IPS DF 4.7 (cell line): ENCODE measurements around the gene HACD4.
"Not testable (repeated sequence)": the region's sequence is repeated elsewhere in the genome, so short reads cannot be mapped to it uniquely, and the experiment has no call there.

Experiments used
- DNase-seq: peaks from one replicate; pipeline ENCODE4 v3.0.0-alpha.2; 2013; ENCODE audit warnings: low spot score; ENCODE audit errors: extremely low read depth

HACD4 gene

DNA sequence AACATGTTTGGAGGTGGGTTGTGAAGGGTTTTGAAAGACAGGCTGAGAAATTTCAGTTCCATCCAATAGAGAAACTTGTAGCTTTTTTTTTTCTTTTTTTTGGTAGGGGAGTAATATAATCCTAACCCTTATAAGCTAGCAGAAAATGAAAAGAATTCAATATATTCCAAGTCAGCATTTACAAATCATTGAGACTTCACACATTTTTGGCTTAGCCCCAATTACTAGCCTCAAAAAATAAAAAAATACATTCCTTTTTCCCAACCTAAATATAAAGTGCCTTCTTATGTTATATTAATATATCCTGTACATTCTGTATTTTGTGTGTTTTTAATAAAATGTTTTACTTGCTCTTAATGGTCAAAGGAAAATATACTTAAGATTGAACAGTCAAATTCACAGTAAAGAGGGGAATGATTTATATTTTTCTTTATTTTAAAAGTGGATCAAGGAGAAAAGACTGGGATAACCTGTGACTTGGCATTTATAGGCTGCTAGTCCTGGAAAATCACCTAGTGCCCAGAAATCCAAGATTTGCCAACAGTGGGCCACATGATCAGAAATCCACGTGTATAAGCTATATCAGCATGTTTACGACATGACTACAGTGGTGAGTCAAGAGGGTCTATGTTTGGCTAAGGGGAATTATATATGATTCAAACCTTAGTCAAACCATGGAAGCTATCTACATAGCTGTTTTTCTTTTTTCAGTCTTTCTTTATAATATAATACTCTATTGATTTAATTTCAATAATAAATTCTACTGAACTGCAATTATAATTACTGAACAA, 14.5 kb downstream of the HACD4 start:
- DNase-seq: no peak

DNA sequence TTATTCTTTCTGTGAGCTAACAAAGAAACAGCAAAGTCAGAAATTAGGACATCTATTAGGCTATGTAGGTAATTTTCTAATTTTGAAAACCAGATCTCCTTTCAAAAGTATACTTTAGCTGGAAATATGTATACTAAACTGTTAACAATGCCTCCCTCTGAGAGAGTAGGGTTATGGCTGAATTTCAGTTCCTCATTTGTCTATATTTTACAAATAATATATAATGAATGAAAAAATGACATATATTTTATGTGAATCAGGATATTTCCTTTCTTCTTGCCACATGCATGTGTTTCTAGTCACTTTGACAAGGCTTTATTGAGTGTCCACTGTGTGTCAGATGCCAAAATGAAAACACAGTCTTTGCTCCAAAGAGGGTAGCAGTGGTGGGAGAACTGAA, 15.4 kb downstream of the HACD4 start:
- DNase-seq: no peak

DNA sequence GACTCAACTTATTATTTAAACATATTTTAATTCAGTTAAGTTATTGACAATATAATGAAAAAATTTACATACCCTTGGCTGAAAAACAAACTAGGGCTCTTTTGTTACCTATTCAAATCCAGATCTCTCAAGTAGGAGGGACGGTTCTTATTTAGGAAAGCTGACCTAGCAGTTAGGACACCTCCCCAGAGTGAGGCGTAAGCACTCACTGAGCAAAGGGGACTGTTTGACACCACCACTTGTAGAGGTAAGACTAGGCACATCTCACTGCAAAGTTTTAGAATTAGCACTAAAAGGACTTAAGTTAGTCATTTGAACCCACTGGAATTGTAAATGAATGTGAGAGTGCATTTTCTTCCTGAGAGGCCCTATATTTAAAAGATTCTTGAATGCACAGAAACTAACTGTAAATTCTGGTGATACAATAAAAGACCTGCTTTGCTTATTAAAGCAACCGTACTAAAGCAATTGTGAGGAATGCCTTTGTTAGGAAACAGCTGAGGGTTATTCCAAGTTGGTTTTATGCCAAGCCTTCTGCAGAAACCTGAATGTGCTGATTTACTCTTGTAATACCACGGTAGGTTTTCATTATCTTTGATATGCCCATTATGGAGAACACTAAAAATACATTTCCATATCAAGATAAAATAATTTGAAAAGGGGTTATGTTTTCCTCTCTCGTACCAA, 16.2 kb downstream of the HACD4 start:
- DNase-seq: no peak

DNA sequence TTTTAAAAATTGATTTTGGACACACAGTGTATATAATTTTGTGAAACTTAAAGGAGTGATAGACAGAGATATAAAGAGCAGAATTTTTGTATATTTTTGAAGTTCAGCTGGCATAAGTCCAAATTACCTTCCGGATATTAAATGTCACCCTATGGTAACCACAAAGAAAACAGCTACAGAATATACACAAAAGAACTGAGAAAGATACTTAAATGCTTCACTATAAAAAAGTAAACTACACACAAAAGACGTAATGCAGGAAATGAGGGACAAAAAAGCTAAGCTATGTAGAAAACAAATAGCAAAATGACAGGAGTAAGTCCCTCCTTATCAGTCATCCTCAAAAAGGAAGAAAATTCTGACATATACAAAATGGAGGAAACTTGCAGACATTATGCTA, 29.4 kb downstream of the HACD4 start:
- DNase-seq: no peak

DNA sequence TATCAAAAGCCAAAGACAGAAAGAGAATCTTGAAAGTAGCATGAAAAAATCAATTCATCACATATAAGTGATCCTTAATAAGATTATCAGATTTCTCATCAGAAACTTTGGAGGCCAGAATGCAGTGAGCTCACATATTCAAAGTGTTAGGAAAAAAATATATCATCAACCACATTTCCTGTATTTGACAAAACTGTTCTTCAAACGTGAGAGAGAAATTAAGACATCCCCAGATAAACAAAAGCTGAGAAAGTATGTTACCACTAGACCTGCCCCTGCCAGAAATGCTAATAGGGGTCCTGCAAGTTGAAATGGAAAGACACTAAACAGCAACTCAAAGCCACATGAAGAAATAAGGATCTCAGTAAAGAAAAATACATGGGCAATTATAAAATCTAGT, 29.9 kb downstream of the HACD4 start:
- no peak for DNase-seq

DNA sequence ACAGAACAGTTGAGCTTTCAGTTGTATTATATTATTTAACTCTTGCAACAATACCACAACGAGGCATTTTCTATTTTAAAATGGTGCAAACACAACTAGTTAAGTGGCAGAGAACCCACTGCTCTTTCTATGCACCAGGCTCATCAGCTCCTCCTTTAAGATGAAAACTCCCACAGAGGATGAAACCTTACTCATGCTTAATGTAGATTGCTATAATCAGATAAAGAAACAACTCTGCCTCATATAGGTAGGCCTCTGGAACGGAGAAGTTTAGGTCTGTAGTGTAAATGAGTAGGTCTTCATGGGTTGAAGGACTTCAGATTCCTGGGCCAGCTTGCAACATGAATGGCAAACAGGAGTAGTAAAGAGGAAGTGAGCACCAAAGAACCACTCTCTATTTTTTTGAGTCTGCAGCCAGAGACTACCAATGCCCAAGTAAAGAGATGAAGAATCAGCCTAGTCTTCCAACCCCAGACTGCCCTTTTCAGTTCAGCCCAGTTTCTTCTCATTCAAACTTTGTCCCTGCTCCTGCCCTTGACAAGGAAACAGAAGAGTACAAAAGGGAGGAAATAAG, 33.9 kb downstream of the HACD4 start:
- no peak for DNase-seq

DNA sequence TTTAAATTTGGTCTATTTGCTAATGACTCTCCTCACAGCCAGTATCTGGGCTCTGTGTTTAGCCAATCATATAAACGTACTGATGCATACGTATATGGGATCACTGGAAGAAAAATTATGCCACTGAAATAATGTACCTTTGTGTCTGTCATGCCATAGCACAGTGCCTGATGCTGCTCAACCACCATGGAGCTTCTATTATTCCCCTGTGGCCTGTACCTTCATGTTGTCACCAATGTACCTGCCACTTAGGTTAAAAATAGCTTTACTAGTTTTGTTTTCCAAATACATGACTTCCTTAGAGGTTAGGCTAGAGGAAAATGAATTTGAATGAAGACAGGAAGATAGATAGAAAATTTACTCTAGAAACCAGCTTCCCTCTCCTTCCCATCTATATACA, 34.6 kb downstream of the HACD4 start:
- no peak for DNase-seq

DNA sequence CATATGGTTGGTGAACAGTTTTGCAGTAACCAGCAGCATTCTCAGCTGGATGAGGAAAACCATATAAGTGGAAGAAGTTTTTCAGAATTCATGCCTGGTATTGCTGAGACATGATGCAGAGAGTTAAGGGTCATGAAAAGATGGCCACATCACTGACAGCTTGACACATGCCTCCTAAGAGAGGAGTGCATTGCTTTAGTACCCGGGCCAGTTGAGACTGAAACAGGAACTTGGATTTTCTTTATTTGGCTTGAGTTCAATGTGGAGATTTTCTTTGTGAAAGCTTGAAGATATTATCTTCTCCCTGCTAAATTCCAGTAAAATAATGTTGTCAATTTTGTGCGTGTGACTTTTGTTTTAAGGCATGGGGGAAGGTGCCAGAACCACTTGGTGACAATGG, 35.8 kb downstream of the HACD4 start:
- no peak for DNase-seq

DNA sequence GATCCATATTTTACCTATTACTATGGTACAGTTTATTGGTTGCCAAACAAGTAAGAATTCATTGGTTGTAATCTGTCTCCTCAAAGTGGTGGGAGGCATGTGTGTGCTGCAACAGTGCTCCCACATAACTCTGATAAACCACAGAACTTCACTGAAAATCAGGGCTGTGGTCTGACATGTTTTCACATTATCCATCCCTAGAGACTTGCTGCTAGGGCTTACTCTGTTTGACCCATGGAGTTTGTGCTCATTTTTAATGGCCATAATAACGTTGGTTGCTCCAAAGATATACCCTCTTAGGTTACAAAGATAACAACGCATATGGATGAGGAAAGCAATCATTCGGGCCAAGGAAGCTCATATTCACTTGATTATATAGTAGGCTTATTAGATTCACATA, 37.0 kb downstream of the HACD4 start:
- DNase-seq: no peak

DNA sequence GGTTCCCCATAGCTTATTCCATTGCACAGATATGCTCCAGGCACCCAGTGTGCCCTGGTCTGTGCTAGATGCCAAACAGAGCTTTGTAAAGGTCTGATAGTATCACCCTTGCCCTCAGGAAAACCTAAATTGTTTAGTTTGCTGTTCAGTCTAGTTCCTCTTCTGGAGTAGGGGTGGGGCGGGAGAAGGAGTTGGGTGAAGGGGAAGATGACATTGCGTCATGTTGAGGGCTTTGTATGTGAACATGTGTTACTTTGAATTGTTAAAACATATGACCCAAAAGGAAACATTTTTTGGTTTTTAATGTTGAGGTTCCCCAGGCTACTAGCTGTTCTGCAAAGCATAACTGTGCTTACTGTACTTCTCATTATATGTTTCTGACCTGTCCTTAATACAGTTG, 40.6 kb downstream of the HACD4 start:
- DNase-seq: no peak

DNA sequence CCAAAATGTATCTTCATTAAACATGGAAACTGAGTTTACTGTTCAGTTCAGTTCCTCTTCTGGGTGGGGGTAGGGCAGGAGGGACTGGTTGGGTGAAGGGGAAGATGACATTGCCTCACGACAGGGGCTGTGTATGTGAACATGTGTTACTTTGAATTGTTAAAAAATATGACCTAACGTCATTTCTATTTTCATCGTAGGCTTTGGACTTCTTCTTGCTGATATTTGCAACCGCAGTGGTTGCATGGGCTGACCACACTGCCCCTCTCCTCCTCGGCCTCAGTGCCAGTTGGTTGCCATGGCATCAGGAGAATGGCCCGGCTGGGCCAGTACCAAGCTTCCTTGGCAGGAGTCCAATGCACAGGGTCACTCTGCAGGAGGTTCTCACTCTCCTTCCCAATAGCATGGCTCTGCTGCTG, 41.5 kb downstream of the HACD4 start:
- no peak for DNase-seq

DNA sequence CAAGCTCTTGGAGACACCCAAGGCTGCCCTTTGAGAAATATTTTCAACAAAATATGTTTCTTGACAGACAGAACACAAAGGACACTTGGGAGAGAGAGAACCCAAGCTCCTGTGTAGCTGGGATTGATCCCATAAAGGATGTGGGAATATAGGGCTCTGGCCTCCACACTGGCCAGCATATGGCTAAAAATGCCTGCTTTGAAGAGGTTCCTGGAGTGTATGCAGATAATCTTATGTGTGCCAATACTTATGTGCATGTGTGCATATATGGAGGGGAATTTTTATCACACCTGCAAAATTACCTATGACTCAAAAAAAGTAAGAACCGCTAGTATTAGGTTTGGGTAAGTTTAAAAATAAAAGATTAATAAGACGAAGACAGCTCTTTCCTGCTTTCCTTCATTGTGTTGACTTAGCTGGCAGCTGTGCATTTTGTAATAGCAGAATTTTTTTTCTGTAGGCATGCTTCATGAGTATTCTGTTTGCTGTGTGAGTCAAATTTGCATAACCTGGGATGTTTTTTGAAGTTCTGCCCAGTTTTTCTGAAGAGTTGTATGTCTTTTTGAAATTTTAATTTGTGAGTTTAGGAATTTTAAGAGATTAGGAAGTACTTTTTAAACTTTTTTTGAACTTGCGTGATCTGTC, 42.6 kb downstream of the HACD4 start:
- no peak for DNase-seq

DNA sequence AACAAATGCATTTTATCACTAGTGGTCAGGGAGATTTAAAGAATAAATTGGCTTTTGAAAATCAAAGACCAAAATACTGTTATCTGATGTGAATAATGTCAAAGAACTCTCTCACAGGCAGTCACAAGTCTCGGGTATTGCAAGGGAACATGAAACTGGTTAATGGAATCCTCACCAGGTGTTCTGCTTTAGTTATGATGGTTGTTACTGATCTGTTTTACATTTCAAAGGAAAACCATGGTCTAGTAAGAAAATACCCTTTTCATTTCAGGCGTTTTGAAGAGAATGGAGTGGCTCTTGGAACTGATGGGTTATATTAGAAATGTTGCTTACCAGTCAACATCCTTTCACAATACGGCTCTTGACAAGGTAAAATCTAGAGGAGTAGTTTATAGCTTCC, 43.4 kb downstream of the HACD4 start:
- no peak for DNase-seq

DNA sequence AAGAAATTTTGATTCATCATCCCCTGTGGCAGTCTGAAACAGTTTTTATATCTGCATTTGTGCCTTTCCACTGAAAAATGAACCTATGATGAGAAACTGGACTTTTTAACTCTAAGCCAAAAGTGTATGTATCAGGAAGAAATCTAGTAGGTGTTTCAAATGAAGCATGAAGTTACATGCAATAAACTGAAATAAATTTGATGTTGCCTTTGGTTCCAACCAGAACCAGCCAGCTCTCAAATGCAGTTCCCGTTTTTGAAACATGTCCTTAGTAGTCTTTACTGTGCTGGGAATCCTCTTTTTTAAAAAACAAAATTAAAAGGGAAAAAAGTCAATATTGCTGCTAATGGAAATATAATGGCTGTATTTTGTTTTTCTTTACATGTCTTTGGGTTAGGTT, 43.9 kb downstream of the HACD4 start:
- DNase-seq: no peak

DNA sequence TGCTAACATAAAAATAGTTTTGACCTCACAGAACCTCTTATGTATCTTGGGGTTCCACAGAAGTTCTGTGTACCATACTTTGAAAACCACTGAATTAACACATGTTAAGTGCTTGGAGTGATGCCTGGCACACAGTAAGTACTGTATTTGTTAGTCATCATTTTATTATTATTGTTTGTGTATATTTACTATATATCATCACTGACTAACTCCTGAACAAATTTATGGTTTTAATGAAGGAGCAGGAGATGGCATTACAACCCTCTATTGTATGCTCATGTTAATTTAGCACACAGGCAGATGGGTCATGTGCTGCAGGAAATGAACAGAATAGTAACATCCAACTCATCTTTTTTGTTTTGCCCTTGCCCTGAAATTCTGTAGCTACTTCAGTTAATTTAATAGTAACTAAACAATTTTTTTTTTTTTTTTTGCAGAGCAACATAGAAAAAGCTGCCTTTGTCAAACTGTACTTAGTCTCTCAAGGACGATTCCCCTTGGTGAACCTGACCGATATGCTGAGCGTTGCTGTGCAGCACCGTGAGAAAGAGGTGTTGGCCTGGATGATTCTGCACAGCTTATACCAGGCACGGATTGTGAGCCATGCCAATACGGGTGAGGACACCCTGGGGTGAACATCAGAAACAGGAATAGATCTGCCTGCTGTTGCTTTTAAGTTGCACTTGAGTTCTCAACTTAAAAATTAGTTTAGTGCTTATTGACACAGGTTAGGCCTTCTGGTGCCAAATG, 45.4 kb downstream of the HACD4 start:
- DNase-seq: no peak

DNA sequence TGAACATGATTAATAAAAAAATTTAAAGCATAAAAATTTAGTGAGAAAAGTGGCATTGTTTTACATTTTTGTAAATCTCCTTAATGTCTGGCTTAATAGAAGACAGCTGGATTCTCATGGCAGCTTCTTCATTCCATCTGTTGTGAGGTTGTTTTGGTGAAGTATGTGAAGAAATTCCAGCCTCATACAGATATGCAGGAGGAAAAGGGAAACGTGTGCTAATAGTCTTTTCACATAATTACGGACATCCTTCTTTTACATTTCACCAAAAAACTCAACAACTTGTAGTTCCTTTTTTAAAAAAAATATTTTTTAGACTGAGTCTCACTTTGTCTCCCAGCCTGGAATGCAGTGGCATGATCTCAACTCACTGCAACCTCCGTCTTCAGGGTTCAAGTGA, 46.9 kb downstream of the HACD4 start:
- DNase-seq: no peak

DNA sequence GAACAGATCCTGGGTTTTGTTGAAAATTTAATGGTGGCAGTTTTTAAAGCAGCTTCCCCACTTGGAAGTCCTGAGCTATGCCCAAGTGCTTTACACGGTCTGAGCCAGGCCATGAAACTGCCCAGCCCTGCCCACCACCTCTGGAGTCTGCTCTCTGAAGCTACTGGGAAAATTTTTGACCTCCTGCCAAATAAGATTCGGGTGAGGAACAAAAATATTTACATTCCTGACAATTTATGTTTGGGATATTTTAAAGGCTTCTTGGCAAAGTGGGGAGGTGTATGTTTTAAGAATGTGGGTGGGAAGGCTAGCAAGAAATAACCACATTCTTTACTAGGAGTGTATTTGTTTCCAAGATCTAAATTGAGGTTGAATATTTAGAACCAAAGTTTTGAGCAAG, 50.0 kb downstream of the HACD4 start:
- no peak for DNase-seq

DNA sequence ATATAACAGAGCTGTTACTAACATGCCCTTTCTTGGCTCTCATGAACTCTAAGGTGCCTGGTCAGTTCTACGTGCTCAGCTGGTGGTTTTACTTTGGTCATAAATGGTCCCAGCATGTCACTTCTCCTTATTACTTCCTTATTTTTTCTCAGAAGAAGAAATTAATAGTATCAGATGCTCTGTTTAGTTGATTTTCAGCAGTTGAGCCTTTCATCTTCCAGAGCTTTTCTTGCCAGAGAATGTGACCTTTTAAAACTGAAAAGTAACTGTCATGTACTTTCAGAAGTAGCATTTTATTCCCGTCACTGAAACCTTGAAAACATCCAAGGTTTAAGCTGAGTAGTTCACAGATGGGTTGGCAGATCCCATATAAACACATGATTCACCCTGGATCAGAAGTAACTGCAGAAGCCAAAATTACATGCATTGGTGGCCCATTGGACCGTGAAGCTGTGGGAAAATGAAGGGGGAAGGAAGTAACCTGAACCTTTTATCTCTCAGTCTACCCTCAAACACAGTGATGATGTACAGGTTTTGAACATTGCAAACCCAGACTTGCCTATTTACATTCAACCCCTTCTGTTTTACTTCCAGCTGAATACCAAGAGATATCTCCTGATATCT, 50.5 kb downstream of the HACD4 start:
- DNase-seq: no peak

DNA sequence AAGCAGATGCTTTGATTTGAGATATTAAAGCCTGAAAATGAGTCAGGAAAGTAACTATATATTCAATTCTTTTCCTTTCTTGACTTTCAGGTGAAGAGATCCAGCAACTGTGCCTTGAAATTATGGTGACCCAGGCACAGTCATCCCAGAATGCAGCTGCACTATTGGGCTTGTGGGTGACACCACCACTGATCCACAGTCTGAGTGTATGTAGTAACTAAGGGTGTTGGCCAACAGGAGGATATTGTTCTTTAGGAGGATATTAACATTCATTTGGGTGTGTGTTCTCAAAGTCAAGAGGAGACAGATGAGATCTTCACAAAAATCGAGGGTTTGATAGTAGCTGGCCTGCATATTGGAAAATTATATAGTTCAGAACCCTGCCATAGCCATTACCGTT, 53.2 kb downstream of the HACD4 start:
- DNase-seq: no peak

DNA sequence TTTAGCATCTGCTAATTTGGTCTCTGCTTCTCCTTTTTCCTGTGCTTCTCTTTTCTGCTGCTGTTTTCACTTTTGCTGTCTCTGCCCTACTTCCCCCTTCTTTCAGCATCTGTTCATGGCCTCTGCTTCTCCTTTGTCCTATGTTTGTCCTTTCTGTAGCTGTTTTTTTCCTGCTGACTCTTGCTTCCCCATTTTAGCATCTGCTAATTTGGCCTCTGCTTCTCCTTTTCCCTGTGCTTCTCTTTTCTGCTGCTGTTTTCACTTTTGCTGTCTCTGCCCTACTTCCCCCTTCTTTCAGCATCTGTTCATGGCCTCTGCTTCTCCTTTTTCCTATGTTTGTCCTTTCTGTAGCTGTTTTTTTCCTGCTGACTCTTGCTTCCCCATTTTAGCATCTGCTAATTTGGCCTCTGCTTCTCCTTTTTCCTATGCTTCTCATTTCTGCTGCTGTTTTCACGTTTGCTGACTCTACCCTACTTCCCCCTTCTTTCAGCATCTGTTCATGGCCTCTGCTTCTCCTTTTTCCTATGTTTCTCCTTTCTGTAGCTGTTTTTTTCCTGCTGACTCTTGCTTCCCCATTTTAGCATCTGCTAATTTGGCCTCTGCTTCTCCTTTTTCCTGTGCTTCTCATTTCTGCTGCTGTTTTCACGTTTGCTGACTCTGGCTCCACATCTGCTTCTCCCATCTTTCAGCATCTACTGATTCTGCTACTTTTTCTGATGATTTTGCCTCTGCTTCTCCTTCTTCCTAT, 57.1 kb downstream of the HACD4 start:
- not testable (repeated sequence) for DNase-seq
